Transverse colon (tissue), 3 donors: ENCODE data around the gene MANEAL.

Source experiments
- CTCF ChIP-seq, 5 experiments: fragments of 200-600 bp in 3 of 5; fragments of 450-650 bp in 2 of 5; sonication (generic) in 3 of 5; IDR thresholded peaks; 1 replicate in 2 of 5; 2 replicates in 3 of 5; pipeline ENCODE4 v1.5.1; 2016 to 2017; ENCODE audit warnings: antibody characterized with exemption in 5 of 5, inconsistent platforms in 3 of 5, mild to moderate bottlenecking in 2 of 5, moderate library complexity in 1 of 5
- POLR2A ChIP-seq: fragments of 450-650 bp; IDR thresholded peaks from one replicate; pipeline ENCODE4 v1.6.1; 2016; ENCODE audit warnings: antibody characterized with exemption, mild to moderate bottlenecking, moderate library complexity

GRCh38 chr1:37840711-37841110 lies 47.1 kb downstream of the MANEAL start:
- TF ChIP-seq POLR2A: no peak
- TF ChIP-seq CTCF (IDR thresholded peaks at IDR 0.05): no peak
